ENCODE measurements around the gene TOB1.

The TOB1 gene, protein sequence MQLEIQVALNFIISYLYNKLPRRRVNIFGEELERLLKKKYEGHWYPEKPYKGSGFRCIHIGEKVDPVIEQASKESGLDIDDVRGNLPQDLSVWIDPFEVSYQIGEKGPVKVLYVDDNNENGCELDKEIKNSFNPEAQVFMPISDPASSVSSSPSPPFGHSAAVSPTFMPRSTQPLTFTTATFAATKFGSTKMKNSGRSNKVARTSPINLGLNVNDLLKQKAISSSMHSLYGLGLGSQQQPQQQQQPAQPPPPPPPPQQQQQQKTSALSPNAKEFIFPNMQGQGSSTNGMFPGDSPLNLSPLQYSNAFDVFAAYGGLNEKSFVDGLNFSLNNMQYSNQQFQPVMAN

GRCh38 chr17:50866261-50866949 lies at the start of gene TOB1:
Gene TOB1, minus strand, starts transcription at chr17:50866354. Its CDS starts 2,337 bp downstream, at chr17:50864017.
- DNase-seq = peak; percentile 83

DNA sequence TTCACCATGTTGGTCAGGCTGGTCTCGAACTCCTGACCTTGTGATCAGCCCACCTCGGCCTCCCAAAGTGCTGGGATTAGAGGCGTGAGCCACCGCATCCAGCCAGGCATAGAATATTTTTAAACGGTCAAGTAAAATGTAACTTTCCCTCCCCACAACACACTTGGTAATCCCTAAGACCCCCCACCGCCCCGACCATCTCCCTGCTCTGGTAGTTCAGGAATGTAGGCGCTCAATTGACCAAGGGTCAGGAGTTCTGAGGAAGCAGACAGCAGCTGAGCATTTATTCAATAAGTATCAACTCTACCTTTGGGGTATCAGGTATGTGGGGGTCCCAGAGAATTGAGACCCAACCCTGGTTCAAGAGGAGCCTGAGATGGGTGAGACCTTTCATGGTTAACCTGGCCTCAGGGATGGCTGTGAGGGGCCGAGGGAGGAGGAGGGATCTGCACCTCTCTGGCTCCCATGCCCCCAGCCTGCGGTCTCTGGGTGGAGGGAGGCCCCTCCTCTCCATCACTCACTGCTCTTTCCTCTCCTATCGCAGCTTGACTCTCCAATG lies 48.4 kb upstream of the TOB1 start:
- no peak for DNase-seq

DNA sequence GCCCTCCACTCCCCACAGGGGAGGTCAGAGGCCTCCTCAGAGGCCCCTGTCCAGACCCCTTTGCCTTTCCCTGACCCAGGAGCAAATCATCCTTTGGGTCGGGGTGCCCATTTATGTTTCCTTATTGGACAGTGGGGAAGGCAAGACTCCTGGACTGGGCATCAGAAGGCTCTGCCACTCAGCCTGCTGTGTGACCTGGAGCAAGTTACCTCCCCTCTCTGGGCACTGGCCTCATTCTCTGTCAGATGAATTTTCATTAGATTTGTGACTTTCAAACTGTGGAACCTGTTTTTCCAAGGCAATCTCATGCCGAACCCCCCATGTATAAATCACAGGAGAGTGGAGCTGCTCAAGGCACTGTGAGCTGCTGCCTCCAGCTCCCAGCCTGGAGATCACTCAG lies 47.0 kb upstream of the TOB1 start:
- no peak for DNase-seq

DNA sequence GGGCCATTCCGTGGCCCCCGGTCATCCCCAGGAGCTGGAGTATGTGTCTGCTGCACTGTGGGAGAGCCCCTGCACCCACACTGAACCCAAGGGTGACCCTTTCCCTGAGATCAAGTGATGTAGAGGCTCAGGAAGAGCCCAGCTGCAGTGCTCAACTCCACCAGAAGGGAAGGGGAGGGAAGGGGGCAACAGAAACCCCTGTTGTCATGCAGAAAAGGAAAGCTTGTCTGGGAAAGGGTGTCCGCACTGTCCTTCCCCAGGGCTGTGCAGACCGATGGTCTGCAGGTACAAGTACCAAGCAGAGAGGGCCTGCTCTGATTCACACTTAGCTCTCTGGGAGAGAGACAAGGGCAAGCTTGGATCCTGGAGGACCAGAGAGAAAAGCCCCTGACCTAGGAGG lies 45.7 kb upstream of the TOB1 start:
- DNase-seq = no peak

DNA sequence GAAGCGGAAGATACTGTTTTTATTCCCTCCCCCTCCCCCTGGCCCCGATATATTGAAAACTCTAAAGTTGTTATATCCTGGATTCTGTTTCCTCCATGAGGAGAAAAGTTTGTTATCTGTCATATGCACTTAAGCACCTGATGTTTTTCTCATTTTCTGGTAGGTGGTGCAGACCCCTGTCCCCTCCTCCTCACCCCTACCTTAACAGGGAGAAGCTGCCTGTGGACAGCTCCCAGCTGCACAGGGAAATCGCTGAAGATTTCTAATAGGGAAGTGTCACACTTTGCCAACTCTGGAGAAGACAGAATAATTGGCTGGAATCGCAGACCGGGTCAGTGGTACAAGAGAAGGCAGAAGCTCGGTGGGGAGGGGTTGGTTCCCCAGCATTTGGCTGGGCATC lies 45.3 kb upstream of the TOB1 start:
- no peak for DNase-seq

DNA sequence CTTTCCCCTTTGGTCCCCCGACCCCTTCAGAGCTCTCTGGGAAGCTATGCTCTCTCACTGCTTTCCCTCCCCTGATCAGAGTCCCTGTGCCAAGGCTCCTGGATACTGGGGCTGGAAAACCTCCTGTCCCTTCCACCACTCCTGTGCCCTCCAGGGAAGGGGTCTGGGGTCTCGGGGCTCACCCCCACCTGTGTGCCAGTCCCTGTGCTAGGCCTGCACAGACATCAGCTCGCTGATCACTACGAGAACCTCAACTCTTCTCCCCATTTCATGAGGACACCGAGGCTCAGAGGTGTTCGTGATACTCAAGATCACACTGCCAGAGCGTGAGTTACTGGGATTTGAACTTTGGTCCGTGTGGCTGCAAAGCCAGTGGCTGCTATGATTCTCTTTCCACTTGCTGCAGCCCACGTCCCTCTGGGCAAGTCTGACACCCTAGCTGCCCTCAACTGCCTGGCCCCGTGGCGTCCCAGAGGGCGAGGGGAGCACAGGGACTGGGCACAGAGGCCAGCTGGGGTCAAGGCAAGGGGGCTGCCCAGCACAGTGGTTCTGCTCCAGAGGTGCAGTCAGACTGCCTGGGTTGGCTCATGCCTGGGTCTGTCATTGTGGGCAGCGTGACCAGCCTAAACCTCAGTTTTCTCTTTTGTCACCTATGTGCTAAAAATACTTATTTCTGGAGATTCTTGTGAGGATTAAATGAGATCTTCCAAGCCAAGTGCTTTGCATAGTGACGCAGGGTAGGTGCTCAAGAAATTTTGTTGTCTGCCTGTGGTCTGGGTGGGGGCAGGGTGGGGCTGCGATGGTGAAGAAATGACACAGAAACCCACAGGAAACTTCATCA lies 43.8 kb upstream of the TOB1 start:
- no peak for DNase-seq

DNA sequence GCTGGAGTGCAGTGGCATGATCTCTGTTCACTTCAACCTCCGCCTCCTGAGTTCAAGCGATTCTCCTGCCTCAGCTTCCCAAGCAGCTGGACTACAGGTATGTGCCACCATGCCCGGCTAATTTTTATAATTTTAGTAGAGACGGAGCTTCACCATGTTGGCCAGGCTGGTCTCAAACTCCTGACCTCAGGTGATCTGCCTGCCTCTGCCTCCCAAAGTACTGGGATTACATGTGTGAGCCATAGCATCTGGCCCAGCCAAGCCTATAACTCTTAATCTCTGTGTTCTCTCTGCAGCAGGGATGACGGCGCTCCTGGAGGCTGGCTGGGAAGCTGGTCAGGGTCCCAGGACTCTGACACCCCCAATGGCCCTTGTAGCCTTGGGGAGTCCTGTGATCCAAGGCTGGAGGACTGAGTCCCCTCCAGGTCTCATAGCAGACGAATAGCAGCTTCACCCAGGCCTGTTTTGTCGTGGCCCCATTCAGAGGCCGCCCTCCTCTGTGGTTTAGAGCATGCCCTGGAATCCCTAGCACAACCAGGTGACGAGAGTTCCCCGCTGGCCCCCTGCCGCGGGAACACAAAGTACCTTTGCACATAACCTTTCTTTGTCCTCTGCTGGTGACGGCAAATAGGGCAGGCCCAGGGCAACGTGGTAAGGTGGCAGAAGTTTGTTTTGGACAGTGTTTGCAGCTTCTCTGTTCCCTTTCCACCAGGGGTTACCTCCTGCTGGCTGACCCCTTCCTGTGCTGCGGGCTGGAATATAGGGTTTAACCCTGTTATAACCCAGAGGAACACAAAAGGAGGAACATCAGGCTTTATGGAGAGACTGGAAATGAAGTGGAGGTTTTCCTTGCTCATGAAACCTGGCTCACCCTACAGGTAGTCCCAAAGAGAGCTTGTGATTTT lies 43.0 kb upstream of the TOB1 start:
- DNase-seq = no peak

DNA sequence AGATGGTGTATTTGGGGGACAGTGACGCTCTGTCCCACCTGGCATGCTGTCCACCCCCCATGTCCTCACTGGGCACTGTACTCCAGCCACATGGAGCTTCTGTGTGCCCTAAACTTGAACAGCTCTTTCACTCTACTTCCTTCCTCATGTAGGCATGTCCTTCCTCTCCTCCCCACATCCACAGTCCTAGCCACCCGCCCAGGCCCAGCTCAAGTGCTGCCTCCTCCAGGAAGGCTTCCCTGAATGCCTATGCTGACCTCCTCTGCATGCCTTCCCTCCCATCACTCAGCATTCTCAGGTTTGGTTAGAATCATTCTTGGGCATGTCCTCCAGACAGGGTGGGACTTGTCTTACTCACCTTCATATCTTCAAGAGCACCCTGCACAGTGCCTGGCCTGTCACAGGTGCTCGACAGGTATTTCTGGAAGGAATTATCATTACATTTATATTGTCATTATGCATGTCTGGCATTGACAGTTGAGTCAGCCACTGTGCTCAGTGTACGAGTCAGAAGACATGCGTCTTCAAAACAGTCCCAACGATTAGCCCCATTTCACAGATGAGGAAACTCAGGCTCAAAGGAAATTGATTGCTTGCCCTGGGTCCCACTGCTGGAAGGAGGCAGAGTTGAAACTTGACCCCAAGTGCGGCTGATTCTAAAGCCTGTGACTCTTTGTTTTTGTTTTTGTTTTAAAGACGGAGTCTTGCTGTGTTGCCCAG lies 42.1 kb upstream of the TOB1 start:
- no peak for DNase-seq

DNA sequence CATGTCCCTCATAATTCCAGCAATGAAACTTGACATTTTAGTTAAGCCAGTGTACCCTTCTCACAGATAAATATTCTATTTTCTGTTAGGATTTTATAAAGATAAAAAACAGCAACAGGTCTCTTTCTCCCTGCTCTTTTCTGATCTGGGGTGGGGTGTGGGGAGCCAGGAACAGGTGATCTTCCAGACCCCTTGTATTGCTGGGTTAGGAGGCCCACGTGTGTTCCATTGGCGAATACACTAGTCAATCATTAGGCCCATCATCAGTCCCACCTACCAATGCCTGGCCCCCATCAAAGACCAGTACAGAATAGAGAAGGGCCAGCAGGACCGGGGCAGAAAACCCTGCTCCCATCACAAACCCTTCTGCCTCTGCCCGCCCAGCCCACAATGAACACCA lies 40.3 kb upstream of the TOB1 start:
- DNase-seq = no peak

DNA sequence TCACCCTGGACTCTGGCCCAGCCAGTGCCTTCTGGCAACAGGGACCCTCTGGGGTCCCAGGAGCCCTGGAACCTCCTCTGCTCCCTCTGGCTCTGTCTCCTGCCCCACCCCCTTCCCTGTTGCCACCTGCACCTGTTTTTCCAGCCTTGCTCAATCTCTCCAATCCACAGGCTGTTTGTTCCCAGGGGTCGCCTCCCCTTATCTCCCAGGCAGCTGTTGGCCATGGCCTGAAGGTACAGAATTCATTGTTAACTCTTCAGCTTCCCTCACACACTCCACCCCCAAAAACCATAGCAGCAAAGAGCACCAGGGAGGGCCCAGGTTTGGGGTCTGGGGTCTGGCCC lies 39.3 kb upstream of the TOB1 start:
- DNase-seq = no peak

DNA sequence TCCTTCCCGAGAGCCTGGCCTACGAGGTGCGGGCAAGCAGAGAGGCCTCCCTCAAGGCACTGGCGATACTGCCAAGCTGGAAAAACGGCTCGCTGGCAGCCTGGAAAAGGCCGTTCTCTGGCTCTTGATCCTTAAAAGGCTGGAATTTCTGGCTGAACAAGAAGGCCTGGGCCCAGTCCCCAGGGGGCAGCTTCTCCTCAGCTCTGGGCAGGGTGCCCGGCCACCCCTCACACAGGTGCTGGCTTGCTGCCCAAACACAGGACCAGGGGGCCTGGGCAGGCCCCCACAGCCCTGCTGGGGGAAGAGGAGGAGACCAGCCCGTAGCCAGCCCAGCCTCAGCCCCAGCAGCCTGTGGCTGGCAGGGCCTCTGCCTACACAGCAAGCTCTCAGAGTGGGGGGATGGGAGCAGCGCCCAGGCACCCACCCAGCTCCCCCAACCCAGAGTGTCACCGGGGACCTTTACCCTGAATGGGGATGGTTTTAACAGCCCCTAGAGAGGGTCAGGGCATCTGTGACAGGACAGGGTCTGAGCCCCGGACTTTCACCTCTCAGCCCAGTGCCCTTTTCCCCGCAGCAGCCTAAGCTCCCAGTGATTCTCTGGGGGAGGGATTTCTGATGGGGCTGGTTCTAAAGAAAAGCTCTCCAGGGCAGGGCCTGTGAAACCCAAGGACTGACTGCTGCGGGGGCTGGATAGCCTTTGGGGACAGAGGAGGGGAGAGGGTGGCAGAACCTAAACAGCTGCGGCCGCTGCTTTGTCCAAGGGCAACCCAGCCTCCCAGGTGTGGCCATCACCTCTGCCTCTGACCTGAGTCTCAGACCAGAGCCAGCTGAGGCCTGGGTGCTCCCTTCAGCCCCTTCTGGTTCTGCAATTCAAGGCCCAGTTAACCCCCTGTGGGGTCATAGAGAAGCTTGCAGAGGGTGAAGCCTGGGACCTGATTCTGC lies 38.6 kb upstream of the TOB1 start:
- peak; percentile 20 for DNase-seq

DNA sequence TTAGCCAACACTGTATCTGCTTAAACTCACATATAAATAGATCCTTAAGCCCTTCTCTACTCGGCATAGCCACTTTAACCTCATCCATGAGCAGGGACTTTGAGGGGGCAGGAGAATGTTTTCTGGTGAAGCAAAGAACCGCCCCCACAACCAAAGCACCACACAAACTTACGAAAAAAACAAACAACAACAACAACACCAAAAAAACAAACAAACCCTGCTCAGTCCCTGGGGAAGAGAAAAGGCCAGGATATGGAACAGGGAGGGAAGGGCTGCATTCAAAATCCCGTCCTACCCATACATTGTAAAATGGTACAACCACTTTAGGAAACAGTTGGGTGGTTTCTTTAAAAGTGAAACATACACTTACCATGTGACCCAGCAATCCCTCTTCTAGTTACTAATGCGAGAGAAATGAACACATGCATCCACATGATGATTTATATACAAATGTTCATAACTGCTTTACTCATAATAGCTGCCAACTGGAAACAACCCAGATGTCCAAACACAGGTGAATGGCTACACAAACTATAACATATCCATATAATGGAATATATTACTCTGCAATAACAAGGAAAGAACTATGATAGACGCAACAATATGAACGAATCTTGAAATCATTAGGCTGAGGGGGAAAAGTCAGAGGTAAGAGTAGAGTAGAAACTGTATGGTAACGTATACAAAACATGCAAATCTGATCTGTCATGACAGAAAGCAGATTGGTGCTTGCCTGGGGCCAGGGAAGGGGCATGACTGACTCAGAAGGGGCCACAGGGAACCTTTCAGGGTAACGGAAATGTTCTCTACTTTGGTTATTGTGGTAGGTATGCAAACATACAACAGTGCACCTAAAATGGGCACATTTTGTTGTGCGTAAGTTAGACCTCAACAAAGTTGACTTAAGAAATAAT lies 37.7 kb upstream of the TOB1 start:
- DNase-seq = no peak

- DNase-seq = no peak
Measured at GRCh38 chr17:50902372-50903353, 36.5 kb upstream of the TOB1 start.

DNA sequence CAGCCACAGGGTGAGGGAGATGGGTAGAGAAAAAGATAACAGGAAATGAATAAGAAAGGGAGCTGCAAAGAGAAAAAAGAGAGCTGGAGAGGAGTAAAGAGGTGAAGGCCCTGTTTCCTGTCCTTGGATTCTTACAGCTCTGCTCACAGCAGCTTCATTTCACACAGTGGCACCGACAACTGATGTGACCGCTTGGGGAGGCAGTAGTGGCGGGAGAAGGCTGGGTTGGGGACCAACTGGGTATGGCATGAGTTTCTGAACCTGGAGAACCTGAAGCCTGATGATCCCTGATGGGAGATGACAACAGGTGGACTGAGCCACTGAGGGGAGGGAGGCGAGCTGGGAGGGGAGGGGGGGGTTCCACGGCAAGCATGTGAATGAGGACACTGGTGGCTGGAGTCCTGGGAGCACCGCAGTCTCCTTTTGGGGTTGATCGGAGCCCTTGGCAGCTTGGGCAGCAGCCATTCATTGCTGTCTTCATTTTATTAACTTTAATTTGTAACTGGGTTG lies 34.3 kb upstream of the TOB1 start:
- no peak for DNase-seq

GRCh38 chr17:50899559-50900319 lies 33.6 kb upstream of the TOB1 start:
- no peak for DNase-seq

DNA sequence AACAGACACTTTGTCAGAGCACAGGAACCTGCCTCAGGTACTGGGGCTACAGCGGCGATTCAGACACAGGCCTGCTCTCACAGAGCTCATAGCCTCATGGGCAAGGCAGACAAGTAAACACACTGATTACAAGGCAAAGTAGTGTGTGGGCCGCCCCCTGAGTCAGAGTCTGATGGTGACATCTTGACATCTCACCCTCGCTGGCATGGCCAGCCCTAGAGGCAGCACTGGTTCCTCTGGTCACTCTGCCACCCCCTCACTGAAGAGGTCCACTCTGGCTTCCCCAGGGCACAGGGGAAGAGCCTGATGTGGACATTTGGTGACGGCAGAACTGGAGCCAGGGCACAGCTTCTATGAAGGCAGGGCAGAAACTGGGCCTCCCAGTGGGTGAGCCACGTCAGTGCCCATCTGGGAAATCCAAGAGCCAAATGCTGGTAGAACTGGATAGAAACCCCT lies 32.9 kb upstream of the TOB1 start:
- DNase-seq = no peak

Data from NCI-H1048 (cell line).